ENCODE measurements around the gene ST13. TPM values are rescaled to one million over a fixed set of nuclear protein-coding genes. Genes with fewer than 3 reads are reported as not detected.
A peak's percentile ranks its signal among the peaks of the same experiment; 100 is the strongest.
"Not testable (repeated sequence)": the region's sequence is repeated elsewhere in the genome, so short reads cannot be mapped to it uniquely, and the experiment has no call there.

Gene ST13
- total RNA-seq, 4 donors from 2014 or later: 53.4 to 75.1 (median 72.0) TPM

DNA sequence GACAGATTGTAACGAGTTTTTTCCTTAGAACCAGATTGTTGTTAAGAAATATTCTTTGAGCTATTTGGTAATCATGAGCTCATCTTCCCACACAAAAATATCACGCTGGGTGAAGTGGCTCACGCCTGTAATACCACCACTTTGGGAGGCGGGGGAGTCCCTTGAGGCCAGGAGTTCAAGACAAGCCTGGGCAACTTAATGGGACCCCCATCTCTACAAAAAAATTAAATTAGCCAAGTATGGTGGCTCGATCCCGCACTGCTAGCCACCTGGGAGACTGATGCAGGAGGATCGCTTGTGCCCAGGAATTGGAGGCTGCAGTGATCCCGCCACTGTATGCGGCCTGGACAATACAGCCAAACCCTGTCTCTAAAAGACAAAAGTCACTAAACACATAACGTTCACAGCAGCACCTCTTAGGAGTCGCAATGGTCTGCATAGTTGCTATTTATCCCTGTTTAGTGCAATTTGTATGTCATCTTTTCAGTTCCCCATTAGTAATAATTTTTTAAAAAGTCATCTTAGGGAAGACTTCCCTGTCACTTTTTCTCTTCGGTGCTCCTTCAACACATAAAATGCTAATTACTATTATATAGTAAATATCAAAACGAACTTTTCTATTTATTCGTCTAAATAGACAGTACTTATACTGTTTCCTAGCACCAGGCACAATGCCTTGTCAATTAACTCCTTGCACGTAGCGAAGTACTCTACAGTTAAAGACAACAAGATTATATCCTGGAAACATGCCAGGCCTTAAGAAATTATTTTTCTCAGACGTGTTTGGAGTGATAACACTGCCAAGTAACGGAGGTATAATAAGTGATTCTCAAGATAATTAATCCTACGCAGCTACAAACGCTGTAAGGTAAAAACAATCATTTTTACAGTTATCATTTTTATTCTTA, 1.1 kb downstream of the ST13 start:
- Histone ChIP-seq H3K4me3 (peak overlapping the region; percentile 73 to 95 (median 87)), H3K27me3 (no peaks in the 10 kb centered on the region), H3K4me1 (peaks cover 0 to 52% (median 14%) of the 10 kb centered on the region in 4 donors), H3K27ac (peak overlapping the region in 3 of 4 donors; percentile 97 to 98 (median 97)), H3K36me3 (peaks cover 0 to 5% (median 0%) of the 10 kb centered on the region in 3 donors), H3K9me3 (no peaks in the 10 kb centered on the region)
- TF ChIP-seq, protein P1, sequence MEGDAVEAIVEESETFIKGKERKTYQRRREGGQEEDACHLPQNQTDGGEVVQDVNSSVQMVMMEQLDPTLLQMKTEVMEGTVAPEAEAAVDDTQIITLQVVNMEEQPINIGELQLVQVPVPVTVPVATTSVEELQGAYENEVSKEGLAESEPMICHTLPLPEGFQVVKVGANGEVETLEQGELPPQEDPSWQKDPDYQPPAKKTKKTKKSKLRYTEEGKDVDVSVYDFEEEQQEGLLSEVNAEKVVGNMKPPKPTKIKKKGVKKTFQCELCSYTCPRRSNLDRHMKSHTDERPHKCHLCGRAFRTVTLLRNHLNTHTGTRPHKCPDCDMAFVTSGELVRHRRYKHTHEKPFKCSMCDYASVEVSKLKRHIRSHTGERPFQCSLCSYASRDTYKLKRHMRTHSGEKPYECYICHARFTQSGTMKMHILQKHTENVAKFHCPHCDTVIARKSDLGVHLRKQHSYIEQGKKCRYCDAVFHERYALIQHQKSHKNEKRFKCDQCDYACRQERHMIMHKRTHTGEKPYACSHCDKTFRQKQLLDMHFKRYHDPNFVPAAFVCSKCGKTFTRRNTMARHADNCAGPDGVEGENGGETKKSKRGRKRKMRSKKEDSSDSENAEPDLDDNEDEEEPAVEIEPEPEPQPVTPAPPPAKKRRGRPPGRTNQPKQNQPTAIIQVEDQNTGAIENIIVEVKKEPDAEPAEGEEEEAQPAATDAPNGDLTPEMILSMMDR (IDR thresholded peaks at IDR 0.05): peak in 1 of 6 experiments; percentile 0
- TF ChIP-seq POLR2A (IDR thresholded peaks at IDR 0.05): no peak
- no peak for DNase-seq

DNA sequence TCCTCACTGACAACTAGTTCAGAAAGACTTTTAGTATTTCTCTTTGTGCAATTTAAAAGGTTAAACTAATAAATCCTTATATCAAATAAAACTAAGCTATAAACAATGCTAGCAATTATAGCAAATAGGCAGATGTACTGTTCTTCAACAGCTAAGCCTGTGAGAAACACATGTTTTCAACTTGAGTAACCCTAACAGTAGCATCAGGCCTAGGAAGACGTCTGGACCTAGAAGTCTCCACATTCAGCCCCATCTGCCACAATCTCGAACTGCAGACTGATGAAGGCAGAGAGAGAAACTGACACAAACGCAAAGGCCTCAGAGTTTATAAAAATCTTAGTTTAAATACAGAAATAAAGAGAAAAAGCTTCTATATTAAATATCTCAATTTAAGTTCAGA, 2.5 kb downstream of the ST13 start:
- no peak for DNase-seq
- H3K27me3 ChIP-seq: no peaks in the 10 kb centered on the region
- no peak overlapping the region for H3K27ac ChIP-seq
- peaks cover 0 to 52% (median 14%) of the 10 kb centered on the region in 4 donors for H3K4me1 ChIP-seq
- TF ChIP-seq, protein P1 (IDR thresholded peaks at IDR 0.05): no peak
- TF ChIP-seq POLR2A (IDR thresholded peaks at IDR 0.05): no peak
- no peak overlapping the region for H3K4me3 ChIP-seq
- H3K36me3 ChIP-seq: peaks cover 0 to 18% (median 0%) of the 10 kb centered on the region in 3 donors
- no peaks in the 10 kb centered on the region for H3K9me3 ChIP-seq

DNA sequence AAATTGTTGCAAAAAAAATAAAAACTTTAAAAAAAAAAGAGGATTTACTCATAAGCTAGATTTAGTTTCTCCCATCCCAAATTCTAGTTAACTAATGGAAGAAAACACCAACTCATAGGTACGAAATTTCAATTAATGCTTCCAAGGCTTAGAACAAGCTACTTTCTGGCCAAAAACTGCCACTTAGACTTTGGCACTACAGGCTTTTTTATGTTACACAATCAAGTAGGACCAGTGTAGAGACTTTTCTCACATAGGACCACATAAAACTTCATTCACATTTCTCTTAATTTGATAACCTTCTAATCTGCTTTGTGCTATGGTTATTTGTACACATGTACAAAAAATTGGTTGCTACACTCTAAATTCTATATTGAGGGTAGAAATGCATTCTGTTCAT, 3.1 kb downstream of the ST13 start:
- DNase-seq: no peak
- peaks cover 0 to 48% (median 14%) of the 10 kb centered on the region in 4 donors for H3K4me1 ChIP-seq
- no peaks in the 10 kb centered on the region for H3K9me3 ChIP-seq
- no peak overlapping the region for H3K27ac ChIP-seq
- H3K36me3 ChIP-seq: peaks cover 0 to 25% (median 4%) of the 10 kb centered on the region in 3 donors
- TF ChIP-seq POLR2A (IDR thresholded peaks at IDR 0.05): no peak
- TF ChIP-seq, protein P1 (IDR thresholded peaks at IDR 0.05): no peak
- no peak overlapping the region for H3K4me3 ChIP-seq
- H3K27me3 ChIP-seq: no peaks in the 10 kb centered on the region

DNA sequence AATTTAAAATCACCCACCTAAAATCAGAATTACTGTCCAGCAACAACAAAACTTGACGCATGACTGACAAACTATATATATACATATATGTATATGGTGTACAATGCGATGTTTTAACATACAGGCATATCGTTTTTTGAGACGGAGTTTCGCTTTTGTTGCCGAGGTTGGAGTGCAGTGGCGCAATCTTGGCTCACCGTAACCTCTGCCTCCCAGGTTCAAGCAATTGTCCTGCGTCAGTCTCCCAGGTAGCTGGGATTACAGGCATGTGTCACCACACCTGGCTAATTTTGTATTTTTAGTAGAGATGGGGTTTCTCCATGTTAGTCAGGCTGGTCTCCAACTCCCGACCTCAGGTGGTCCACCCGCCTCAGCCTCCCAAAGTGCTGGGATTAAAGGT, 10.6 kb downstream of the ST13 start:
- not testable (repeated sequence) for DNase-seq, H3K4me1 ChIP-seq, H3K4me3 ChIP-seq, H3K27ac ChIP-seq, H3K9me3 ChIP-seq, H3K27me3 ChIP-seq
- peaks cover 0 to 98% (median 4%) of the 10 kb centered on the region in 3 donors for H3K36me3 ChIP-seq

DNA sequence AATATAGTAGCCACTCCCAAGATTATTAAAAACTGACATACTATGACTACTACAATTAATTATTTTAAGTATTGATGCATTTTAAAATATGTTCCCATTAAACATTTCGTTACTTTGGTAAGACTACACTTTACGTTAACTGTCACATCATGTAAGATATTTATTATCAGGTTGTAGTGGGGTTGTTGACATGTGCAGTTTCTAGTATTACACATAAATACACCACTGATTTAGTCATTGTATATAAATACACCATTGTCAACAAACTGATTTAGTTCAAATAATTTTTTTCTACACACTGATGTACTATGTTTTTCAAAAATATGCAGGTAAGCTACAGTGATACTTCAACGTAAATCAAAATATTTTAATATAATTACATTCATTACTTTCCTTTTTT, 11.5 kb downstream of the ST13 start:
- DNase-seq: no peak
- TF ChIP-seq, protein P1 (IDR thresholded peaks at IDR 0.05): no peak
- TF ChIP-seq POLR2A (IDR thresholded peaks at IDR 0.05): no peak
- no peak overlapping the region for H3K27ac ChIP-seq
- H3K4me1 ChIP-seq: no peaks in the 10 kb centered on the region
- H3K27me3 ChIP-seq: no peaks in the 10 kb centered on the region
- peaks cover 0 to 99% (median 4%) of the 10 kb centered on the region in 3 donors for H3K36me3 ChIP-seq
- no peaks in the 10 kb centered on the region for H3K9me3 ChIP-seq
- H3K4me3 ChIP-seq: no peak overlapping the region

DNA sequence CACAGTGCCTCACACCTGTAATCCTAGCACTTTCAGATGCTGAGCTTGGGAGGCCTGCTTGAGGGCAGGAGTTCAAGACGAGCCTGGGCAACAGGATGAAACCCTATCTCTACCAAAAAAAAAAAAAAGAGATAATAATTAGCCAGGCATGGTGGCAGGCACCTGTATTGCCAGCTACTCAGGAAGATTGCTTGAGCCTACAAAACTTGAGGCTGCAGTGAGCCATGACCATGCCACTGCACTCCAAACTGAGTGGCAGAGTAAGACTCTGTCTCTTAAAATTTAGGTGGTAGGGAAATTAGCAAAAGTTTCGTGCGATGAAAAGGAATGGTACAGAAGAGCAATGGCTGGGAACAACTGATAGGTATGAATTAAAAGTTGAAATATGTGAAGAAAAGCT, 18.0 kb downstream of the ST13 start:
- Histone ChIP-seq H3K4me1 (no peaks in the 10 kb centered on the region), H3K27ac (no peak overlapping the region), H3K9me3 (no peaks in the 10 kb centered on the region), H3K4me3 (no peak overlapping the region), H3K36me3 (peaks cover 0 to 97% (median 4%) of the 10 kb centered on the region in 3 donors), H3K27me3 (no peaks in the 10 kb centered on the region)
- DNase-seq: no peak
- TF ChIP-seq POLR2A (IDR thresholded peaks at IDR 0.05): no peak
- TF ChIP-seq, protein P1 (IDR thresholded peaks at IDR 0.05): no peak

Data from Peyer's patch (tissue), 4 donors.